Gastroesophageal sphincter (tissue), 3 donors: ENCODE data around the gene SDHA.
"Not testable (repeated sequence)": the region's sequence is repeated elsewhere in the genome, so short reads cannot be mapped to it uniquely, and the experiment has no call there.

Experiments used
- POLR2A ChIP-seq, 2 donors: fragments of 450-650 bp; IDR thresholded peaks; one replicate each; pipeline ENCODE4 v1.6.1; 2017; ENCODE audit warnings: antibody characterized with exemption in 2 of 2, mild to moderate bottlenecking in 2 of 2, moderate library complexity in 1 of 2
- TF ChIP-seq, protein P1 (sequence below), 4 experiments: fragments of 200-600 bp in 2 of 4; fragments of 450-650 bp in 2 of 4; sonication (generic) in 1 of 4; IDR thresholded peaks; one replicate each; pipeline ENCODE4 v1.5.1; 2017 to 2019; ENCODE audit warnings: antibody characterized with exemption in 4 of 4, mild to moderate bottlenecking in 2 of 4, moderate library complexity in 2 of 4

- TF ChIP-seq, protein P1, sequence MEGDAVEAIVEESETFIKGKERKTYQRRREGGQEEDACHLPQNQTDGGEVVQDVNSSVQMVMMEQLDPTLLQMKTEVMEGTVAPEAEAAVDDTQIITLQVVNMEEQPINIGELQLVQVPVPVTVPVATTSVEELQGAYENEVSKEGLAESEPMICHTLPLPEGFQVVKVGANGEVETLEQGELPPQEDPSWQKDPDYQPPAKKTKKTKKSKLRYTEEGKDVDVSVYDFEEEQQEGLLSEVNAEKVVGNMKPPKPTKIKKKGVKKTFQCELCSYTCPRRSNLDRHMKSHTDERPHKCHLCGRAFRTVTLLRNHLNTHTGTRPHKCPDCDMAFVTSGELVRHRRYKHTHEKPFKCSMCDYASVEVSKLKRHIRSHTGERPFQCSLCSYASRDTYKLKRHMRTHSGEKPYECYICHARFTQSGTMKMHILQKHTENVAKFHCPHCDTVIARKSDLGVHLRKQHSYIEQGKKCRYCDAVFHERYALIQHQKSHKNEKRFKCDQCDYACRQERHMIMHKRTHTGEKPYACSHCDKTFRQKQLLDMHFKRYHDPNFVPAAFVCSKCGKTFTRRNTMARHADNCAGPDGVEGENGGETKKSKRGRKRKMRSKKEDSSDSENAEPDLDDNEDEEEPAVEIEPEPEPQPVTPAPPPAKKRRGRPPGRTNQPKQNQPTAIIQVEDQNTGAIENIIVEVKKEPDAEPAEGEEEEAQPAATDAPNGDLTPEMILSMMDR (IDR thresholded peaks at IDR 0.05), result not testable (repeated sequence)
- not testable (repeated sequence) for TF ChIP-seq POLR2A (IDR thresholded peaks at IDR 0.05)
Observed at GRCh38 chr5:197031-197430, 21.1 kb upstream of the SDHA start.
